OCI-LY3 (cell line): ENCODE measurements around the gene RPL38.

Source experiments
- EZH2phosphoT487 ChIP-seq: fragments of 200-600 bp; shearing (Covaris generic); IDR thresholded peaks from 2 replicates; pipeline ENCODE4 v1.6.1; 2018; ENCODE audit warnings: antibody characterized with exemption, mixed run types, low read depth
- TF ChIP-seq, protein P1 (sequence below): fragments of 200-600, 300-600 bp; sonication (generic); IDR thresholded peaks from 2 replicates; pipeline ENCODE4 v1.5.1; 2014; ENCODE audit warnings: antibody characterized with exemption, low read length, low read depth

DNA sequence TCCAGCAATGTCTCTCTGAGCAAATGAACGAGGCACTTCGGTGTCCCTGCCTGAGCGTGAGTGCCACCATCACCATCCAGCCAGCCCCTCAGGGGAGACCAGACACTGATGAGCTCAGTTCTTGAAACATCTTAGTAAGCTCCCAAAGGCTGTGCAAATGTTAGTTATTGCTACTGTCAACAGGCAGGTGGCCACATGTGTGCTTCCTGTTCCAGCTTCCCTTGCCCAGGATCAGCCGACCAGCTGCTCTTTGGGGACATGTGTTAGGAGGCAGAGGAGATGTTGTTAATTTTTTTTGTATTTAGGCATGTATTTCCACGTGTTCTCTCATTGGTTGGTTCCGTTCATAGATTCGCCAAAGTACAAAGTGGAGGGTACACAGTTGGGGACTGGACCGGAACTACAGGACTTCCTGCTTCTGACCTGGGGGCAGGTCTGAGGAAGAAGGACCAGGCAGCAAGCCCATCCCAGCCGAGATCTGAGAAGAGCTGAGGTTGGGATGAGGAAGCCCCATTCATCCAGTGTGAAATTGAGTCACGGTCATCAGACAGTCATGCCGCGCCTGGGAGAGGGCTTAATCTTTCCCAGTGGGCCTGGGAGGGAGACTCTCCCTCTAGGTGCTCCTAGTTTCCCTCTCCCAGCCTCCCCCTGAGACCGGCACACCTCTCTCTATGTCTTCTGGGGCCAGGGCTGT is 13.7 kb downstream of the RPL38 start:
- TF ChIP-seq, protein P1, sequence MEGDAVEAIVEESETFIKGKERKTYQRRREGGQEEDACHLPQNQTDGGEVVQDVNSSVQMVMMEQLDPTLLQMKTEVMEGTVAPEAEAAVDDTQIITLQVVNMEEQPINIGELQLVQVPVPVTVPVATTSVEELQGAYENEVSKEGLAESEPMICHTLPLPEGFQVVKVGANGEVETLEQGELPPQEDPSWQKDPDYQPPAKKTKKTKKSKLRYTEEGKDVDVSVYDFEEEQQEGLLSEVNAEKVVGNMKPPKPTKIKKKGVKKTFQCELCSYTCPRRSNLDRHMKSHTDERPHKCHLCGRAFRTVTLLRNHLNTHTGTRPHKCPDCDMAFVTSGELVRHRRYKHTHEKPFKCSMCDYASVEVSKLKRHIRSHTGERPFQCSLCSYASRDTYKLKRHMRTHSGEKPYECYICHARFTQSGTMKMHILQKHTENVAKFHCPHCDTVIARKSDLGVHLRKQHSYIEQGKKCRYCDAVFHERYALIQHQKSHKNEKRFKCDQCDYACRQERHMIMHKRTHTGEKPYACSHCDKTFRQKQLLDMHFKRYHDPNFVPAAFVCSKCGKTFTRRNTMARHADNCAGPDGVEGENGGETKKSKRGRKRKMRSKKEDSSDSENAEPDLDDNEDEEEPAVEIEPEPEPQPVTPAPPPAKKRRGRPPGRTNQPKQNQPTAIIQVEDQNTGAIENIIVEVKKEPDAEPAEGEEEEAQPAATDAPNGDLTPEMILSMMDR, result no peak
- no peak for TF ChIP-seq EZH2phosphoT487
